HCT116 (cell line): ENCODE results near the gene CEACAM1. TPM values are rescaled to one million over a fixed set of nuclear protein-coding genes. Genes with fewer than 3 reads are reported as not detected.

Experiments
- ATAC-seq: fragments of 200-7000 bp; cut with Tn5 transposase; 2 replicates; pipeline ENCODE4 v1.9.1; 2020; ENCODE audit warnings: mild to moderate bottlenecking, moderate library complexity
- BruUV-seq: library from RNA; stranded (reverse); fragments of 400-500 nt; replicated peaks from 2 replicates; lab custom pipeline; 2021; lab: Mats Ljungman, UMichigan
- CTCF ChIA-PET: fragments of 300-600 bp; sonication (Branson Sonifier 250); formaldehyde crosslinking; loops from one replicate; lab custom pipeline; 2021; ENCODE audit warnings: antibody characterized with exemption; lab: Charles Lee
- POLR2A ChIA-PET: fragments of 300-600, 350-600 bp; sonication (Branson Sonifier 250); formaldehyde crosslinking; loops from one replicate; lab custom pipeline; 2021; ENCODE audit warnings: antibody characterized with exemption; lab: Charles Lee
- RAD21 ChIA-PET, 2 experiments: fragments of 300-600 bp; sonication (Branson Sonifier 250); formaldehyde crosslinking; loops; one replicate each; lab custom pipeline; 2023; ENCODE audit warnings: low total read pairs in 2 of 2; ENCODE audit not compliant: uncharacterized antibody in 2 of 2, unreplicated experiment in 2 of 2, low non-redundant PET in 1 of 2; lab: Charles Lee
- DNase-seq: peaks from one replicate; pipeline ENCODE4 v3.0.0-alpha.2; 2010; ENCODE audit warnings: low read depth, low spot score
- H2AFZ ChIP-seq: fragments of 200-600 bp; shearing (Covaris generic), sonication (generic); 2 replicates; pipeline ENCODE4 v1.6.1; 2017; ENCODE audit warnings: low read depth, mixed run types, mixed read lengths, antibody characterized with exemption, low read length; ENCODE audit not compliant: poor library complexity, severe bottlenecking
- H3K27ac ChIP-seq: 2 replicates; pipeline ENCODE4 v1.5.1; 2012; ENCODE audit warnings: low read depth, low read length
- H3K27me3 ChIP-seq: fragments of 200-600 bp; sonication (generic); 2 replicates; pipeline ENCODE4 v1.6.1; 2016; ENCODE audit warnings: mixed run types, low read length, mixed read lengths; ENCODE audit not compliant: insufficient read depth
- H3K36me3 ChIP-seq, 2 experiments: fragments of 200-500 bp in 1 of 2; fragments of 200-600 bp in 1 of 2; sonication (Bioruptor generic) in 1 of 2; sonication (generic) in 1 of 2; 2 replicates each; pipeline versions ENCODE4 v1.5.1 to v1.6.1; 2014 to 2016; ENCODE audit warnings: low read length in 2 of 2, inconsistent platforms in 1 of 2, mixed read lengths in 1 of 2, mixed run types in 1 of 2; ENCODE audit not compliant: insufficient read depth in 2 of 2, control insufficient read depth in 1 of 2
- H3K4me1 ChIP-seq, 2 experiments: fragments of 200-600 bp in 1 of 2; sonication (generic) in 1 of 2; 2 replicates each; pipeline versions ENCODE4 v1.5.1 to v1.6.1; 2012 to 2017; ENCODE audit warnings: low read length in 2 of 2, inconsistent platforms in 1 of 2, mild to moderate bottlenecking in 1 of 2, mixed read lengths in 1 of 2, mixed run types in 1 of 2, moderate library complexity in 1 of 2; ENCODE audit not compliant: insufficient read depth in 2 of 2, control insufficient read depth in 1 of 2
- H3K4me2 ChIP-seq: fragments of 200-600 bp; sonication (generic); 2 replicates; pipeline ENCODE4 v1.6.1; 2017; ENCODE audit warnings: mixed run types, low read length, mixed read lengths
- H3K4me3 ChIP-seq, 2 experiments: fragments of 200-600 bp in 1 of 2; sonication (generic) in 1 of 2; replicated peaks in 1 of 2; 2 replicates each; pipeline ENCODE4 v1.5.1; 2011 to 2016; ENCODE audit warnings: low read length in 2 of 2, control low read depth in 1 of 2, low read depth in 1 of 2, mild to moderate bottlenecking in 1 of 2, mixed read lengths in 1 of 2, mixed run types in 1 of 2
- H3K79me2 ChIP-seq: fragments of 200-600 bp; sonication (generic); 2 replicates; pipeline ENCODE4 v1.6.1; 2017; ENCODE audit warnings: mild to moderate bottlenecking, mixed run types, low read length, moderate library complexity, mixed read lengths; ENCODE audit not compliant: insufficient read depth
- H3K9ac ChIP-seq: fragments of 200-600 bp; sonication (generic); 2 replicates; pipeline ENCODE4 v1.6.1; 2016; ENCODE audit warnings: low read length, mixed read lengths
- H3K9me2 ChIP-seq: fragments of 200-600 bp; sonication (generic), shearing (Covaris generic); 2 replicates; pipeline ENCODE4 v1.6.1; 2017; ENCODE audit warnings: mixed run types, mild to moderate bottlenecking, moderate library complexity; ENCODE audit not compliant: insufficient read depth
- H3K9me3 ChIP-seq, 2 experiments: fragments of 200-500 bp in 1 of 2; fragments of 200-600 bp in 1 of 2; sonication (Bioruptor generic) in 1 of 2; sonication (generic) in 1 of 2; 2 replicates each; pipeline ENCODE4 v1.6.1; 2014 to 2017; ENCODE audit warnings: low read length in 2 of 2, mixed read lengths in 2 of 2, inconsistent platforms in 1 of 2, low read depth in 1 of 2, mild to moderate bottlenecking in 1 of 2, mixed run types in 1 of 2, moderate library complexity in 1 of 2; ENCODE audit not compliant: control insufficient read depth in 1 of 2, insufficient read depth in 1 of 2
- H4K20me1 ChIP-seq: fragments of 200-600 bp; sonication (generic), shearing (Covaris generic); 2 replicates; pipeline ENCODE4 v1.6.1; 2017; ENCODE audit warnings: mixed run types, mild to moderate bottlenecking, moderate library complexity; ENCODE audit not compliant: insufficient read depth
- ATF3 ChIP-seq: IDR thresholded peaks from 2 replicates; pipeline ENCODE4 v1.6.1; 2012
- CBX3 ChIP-seq: IDR thresholded peaks from 2 replicates; pipeline ENCODE4 v1.6.1; 2012; ENCODE audit warnings: low read depth
- CTCF ChIP-seq, 3 experiments: fragments of 200-600 bp in 1 of 3; sonication (generic) in 1 of 3; IDR thresholded peaks in 2 of 3; conservative IDR thresholded peaks in 1 of 3; 2 replicates each; pipeline ENCODE4 v1.5.1; 2012 to 2017; ENCODE audit warnings: low read depth in 2 of 3, low read length in 2 of 3, antibody characterized with exemption in 1 of 3, borderline replicate concordance in 1 of 3, control low read depth in 1 of 3, mild to moderate bottlenecking in 1 of 3, mixed read lengths in 1 of 3, mixed run types in 1 of 3, moderate library complexity in 1 of 3; ENCODE audit not compliant: insufficient read depth in 1 of 3
- EZH2 ChIP-seq: fragments of 200-600 bp; sonication (generic); IDR thresholded peaks from 2 replicates; pipeline ENCODE4 v1.6.1; 2017; ENCODE audit warnings: antibody characterized with exemption, mixed run types
- JUND ChIP-seq: IDR thresholded peaks from 2 replicates; pipeline ENCODE4 v1.6.1; 2012
- MAX ChIP-seq: IDR thresholded peaks from 2 replicates; pipeline ENCODE4 v1.6.1; 2012
- POLR2A ChIP-seq: IDR thresholded peaks from 2 replicates; pipeline ENCODE4 v1.7.0; 2011; ENCODE audit warnings: borderline replicate concordance; ENCODE audit not compliant: insufficient read depth, insufficient read length; ENCODE audit errors: extremely low read depth
- POLR2AphosphoS5 ChIP-seq: IDR thresholded peaks from 2 replicates; pipeline ENCODE4 v1.6.1; 2011; ENCODE audit warnings: mild to moderate bottlenecking, low read depth, low read length, moderate library complexity
- RAD21 ChIP-seq: IDR thresholded peaks from 2 replicates; pipeline ENCODE4 v1.6.1; 2012; ENCODE audit warnings: low read depth, mild to moderate bottlenecking
- TCF7L2 ChIP-seq: IDR thresholded peaks from 2 replicates; pipeline ENCODE4 v1.7.0; 2011; ENCODE audit warnings: borderline replicate concordance, inconsistent platforms; ENCODE audit not compliant: insufficient read depth, insufficient read length; ENCODE audit errors: extremely low read depth
- YY1 ChIP-seq: IDR thresholded peaks from 2 replicates; pipeline ENCODE4 v1.6.1; 2011; ENCODE audit warnings: low read length, low read depth, moderate library complexity, mild to moderate bottlenecking; ENCODE audit not compliant: insufficient replicate concordance; ENCODE audit errors: extremely low read depth
- intact Hi-C: fragments of 100-400 bp; cut with micrococcal nuclease; formaldehyde crosslinking; loops from 2 replicates; pipeline ENCODE4 v1.10.0; 2022
- total RNA-seq: library from RNA; stranded (reverse); gene quantifications from one replicate; pipeline ENCODE4 v1.2.1, GENCODE V29; 2021; ENCODE audit not compliant: unreplicated experiment

Gene CEACAM1
- total RNA-seq, 1 experiment from 2014 or later = 1.2 TPM

- ChIA-PET CTCF (interaction anchor here (1.1 to 2.3 kb wide), 3 partner anchors 31 to 58 kb away, joined by 4 to 10 read pairs (median 4); partner anchors contain the start of gene CEACAM1), POLR2A (no interaction called here)
- Histone ChIP-seq H4K20me1 (no peaks in the 10 kb centered on the region), H3K4me3 (no peak overlapping the region), H3K79me2 (no peaks in the 10 kb centered on the region), H3K27ac (no peak overlapping the region), H3K9me3 (no peaks in the 10 kb centered on the region), H3K4me2 (peak overlapping the region; percentile 26; the same call in 1 of the 2 replicates), H3K9me2 (no peaks in the 10 kb centered on the region), H3K36me3 (no peaks in the 10 kb centered on the region)
- peak; percentile 51 for ATAC-seq
- DNase-seq = no peak
- TF ChIP-seq EZH2 (no peak), TCF7L2 (no peak), JUND (no peak), MAX (no peak), RAD21 (no peak), ATF3 (no peak), CTCF (IDR thresholded peaks at IDR 0.05 in 2 of 3, conservative IDR thresholded peaks at IDR 0.05 in 1 of 3; ENCODE audit: borderline replicate concordance in 1 of 3, insufficient read depth in 1 of 3, low read depth in 2 of 3, low read length in 2 of 3) (no peak), POLR2AphosphoS5 (no peak), YY1 (no peak), POLR2A (no peak), CBX3 (no peak)
- TF ChIP-seq, all 23 proteins: peak for 0
- Histone ChIP-seq H3K9ac (no peak overlapping the region), H3K27me3 (no peaks in the 10 kb centered on the region), H3K4me1 (peaks cover 36 to 51% of the 10 kb centered on the region in 2 experiments), H2AFZ (no peak overlapping the region)
- RAD21 ChIA-PET = no interaction called here
- BruUV-seq = no TSS peak
- intact Hi-C loops = no loop called here
These were observed 56.6 kb downstream of the CEACAM1 start for GRCh38 chr19:42471554-42472249.
